MM.1S (cell line): Measurements from ENCODE around the gene RPP40.

ENCODE experiments used
- EZH2 ChIP-seq: fragments of 300-600 bp; sonication (generic); optimal IDR thresholded peaks from 2 replicates; pipeline ENCODE3; 2017; ENCODE audit warnings: low read depth, mild to moderate bottlenecking, antibody characterized with exemption, low read length, mixed read lengths
- TF ChIP-seq, protein P1 (sequence below): fragments of 300-600 bp; sonication (generic); IDR thresholded peaks from 2 replicates; pipeline ENCODE4 v1.5.1; 2016; ENCODE audit warnings: antibody characterized with exemption, low read length, mixed read lengths

DNA sequence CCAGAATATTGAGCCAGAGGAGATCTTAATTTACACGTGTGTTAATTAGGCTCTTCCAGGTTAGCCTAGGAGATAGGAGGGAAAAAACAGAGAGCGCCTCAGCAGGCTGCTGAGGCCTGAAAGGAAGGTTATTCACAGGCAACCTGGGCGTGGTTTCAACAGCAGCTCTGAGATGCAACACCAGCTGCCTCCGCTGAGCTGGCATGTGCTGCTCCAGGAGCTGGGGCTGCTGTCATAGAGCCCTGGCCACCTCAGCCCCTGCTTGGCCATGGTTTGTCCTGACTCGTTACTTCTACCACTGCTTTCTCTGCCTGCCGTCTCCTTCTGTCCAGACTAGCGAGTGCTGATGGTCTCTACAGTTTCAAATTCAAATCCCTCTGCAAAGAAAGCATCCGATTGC is 32.4 kb upstream of the RPP40 start:
- TF ChIP-seq, protein P1, sequence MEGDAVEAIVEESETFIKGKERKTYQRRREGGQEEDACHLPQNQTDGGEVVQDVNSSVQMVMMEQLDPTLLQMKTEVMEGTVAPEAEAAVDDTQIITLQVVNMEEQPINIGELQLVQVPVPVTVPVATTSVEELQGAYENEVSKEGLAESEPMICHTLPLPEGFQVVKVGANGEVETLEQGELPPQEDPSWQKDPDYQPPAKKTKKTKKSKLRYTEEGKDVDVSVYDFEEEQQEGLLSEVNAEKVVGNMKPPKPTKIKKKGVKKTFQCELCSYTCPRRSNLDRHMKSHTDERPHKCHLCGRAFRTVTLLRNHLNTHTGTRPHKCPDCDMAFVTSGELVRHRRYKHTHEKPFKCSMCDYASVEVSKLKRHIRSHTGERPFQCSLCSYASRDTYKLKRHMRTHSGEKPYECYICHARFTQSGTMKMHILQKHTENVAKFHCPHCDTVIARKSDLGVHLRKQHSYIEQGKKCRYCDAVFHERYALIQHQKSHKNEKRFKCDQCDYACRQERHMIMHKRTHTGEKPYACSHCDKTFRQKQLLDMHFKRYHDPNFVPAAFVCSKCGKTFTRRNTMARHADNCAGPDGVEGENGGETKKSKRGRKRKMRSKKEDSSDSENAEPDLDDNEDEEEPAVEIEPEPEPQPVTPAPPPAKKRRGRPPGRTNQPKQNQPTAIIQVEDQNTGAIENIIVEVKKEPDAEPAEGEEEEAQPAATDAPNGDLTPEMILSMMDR, result peak; percentile 27
- TF ChIP-seq EZH2, result no peak
